DMS53 treated with DMSO at 0.1 percent for 48 hours (cell line): ENCODE data around the gene QPCT.
"Not testable (repeated sequence)": the region's sequence is repeated elsewhere in the genome, so short reads cannot be mapped to it uniquely, and the experiment has no call there.

ENCODE experiments used
- DNase-seq: peaks from one replicate; lab custom pipeline; 2025; ENCODE audit not compliant: unreplicated experiment; lab: John Stamatoyannopoulos, UW

The QPCT gene

GRCh38 chr2:37357530-37357929 is 13.1 kb downstream of the QPCT start:
- DNase-seq: no peak

- no peak for DNase-seq
Observed at GRCh38 chr2:37358466-37358865, 14.0 kb downstream of the QPCT start.

- no peak for DNase-seq
Observed at GRCh38 chr2:37361216-37361815, 16.9 kb downstream of the QPCT start.

GRCh38 chr2:37361994-37362698 is 17.7 kb downstream of the QPCT start:
- no peak for DNase-seq

- DNase-seq: no peak
Observed at GRCh38 chr2:37364351-37364750, 19.9 kb downstream of the QPCT start.

GRCh38 chr2:37365669-37366068 is 21.2 kb downstream of the QPCT start:
- DNase-seq: no peak

GRCh38 chr2:37366773-37367172 is 22.3 kb downstream of the QPCT start:
- DNase-seq: no peak

GRCh38 chr2:37367310-37367709 is 22.9 kb downstream of the QPCT start:
- DNase-seq: no peak

- no peak for DNase-seq
Observed at GRCh38 chr2:37367984-37368383, 23.6 kb downstream of the QPCT start.

- DNase-seq: no peak
Observed at GRCh38 chr2:37370666-37371065, 26.2 kb downstream of the QPCT start.

- no peak for DNase-seq
Observed at GRCh38 chr2:37372000-37372399, 27.6 kb downstream of the QPCT start.

GRCh38 chr2:37375741-37376288 is 31.4 kb downstream of the QPCT start:
- no peak for DNase-seq

GRCh38 chr2:37376421-37377186 is 32.2 kb downstream of the QPCT start:
- no peak for DNase-seq

- no peak for DNase-seq
Observed at GRCh38 chr2:37377187-37377532, 32.7 kb downstream of the QPCT start.

GRCh38 chr2:37378411-37378810 is 34.0 kb downstream of the QPCT start:
- DNase-seq: no peak

GRCh38 chr2:37379881-37380296 is 35.5 kb downstream of the QPCT start:
- no peak for DNase-seq

- not testable (repeated sequence) for DNase-seq
Observed at GRCh38 chr2:37380787-37381186, 36.4 kb downstream of the QPCT start.

GRCh38 chr2:37384261-37384660 is 39.8 kb downstream of the QPCT start:
- not testable (repeated sequence) for DNase-seq

- DNase-seq: no peak
Observed at GRCh38 chr2:37387148-37387835, 42.9 kb downstream of the QPCT start.

GRCh38 chr2:37388074-37388473 is 43.6 kb downstream of the QPCT start:
- DNase-seq: no peak

GRCh38 chr2:37389395-37389794 is 45.0 kb downstream of the QPCT start:
- DNase-seq: no peak
